Measurements from ENCODE around the gene SMAD7.

The SMAD7 gene

DNA sequence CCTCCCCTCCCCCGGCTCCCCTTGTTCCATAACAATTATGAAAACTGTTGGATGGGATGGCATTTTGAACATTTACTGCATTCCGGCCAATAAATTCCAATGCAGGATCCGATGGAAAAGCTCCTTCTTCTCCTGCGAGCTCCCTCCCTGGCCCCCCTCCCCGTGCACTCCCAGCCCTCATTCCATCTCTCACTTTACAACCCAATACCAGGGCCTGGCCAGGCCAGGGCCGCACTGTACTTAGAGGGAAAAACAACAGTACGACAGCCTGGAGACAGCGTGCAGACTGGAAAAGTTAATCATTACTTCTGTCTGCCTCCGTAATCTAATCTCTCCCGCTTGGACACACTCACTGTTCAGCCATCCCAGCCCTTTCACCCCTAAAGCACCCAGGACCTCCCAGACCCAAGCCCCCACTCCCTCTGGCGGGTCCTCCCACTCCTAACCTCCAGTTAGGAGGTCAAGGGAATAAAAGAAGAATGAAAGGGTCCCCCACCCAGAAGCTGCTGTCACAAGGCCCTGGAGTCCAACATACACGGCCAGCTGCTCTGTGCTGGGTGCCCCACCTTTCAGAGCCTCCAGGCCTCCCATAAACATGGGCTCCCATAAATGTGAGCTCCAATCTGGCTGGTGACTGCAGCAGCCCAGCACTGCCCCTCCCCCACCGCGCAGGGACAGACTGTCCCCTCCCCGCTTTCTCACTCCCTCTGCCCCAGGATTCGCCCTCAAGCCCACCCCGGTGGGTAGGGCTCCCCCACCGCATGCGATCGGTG is 20.6 kb downstream of the SMAD7 start:
- DNase-seq (ENCODE audit: low read depth), result no peak

DNA sequence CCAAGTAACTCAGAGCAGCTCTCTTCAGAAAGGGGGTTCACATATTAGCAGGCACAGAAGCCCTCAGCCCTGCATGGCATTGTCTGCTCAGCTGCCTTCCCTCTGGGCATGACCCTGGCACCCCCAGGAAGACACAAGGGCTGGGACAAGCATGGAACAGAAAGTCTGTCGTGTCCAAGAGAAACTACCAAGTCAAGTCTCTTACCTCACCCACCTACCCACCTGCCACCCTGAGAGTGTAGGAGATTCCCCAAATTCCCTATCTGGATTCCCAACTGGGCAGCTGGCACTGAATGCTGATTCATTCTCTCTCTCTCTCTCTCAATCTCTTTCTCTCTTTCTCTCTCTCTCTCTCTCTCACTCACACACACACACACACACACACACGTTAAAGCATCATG is 21.6 kb downstream of the SMAD7 start:
- DNase-seq (ENCODE audit: low read depth), result no peak

GRCh38 chr18:48928787-48929186 is 22.0 kb downstream of the SMAD7 start:
- no peak for DNase-seq (ENCODE audit: low read depth)

GRCh38 chr18:48927286-48928080 is 23.3 kb downstream of the SMAD7 start:
- DNase-seq (ENCODE audit: low read depth), result no peak

DNA sequence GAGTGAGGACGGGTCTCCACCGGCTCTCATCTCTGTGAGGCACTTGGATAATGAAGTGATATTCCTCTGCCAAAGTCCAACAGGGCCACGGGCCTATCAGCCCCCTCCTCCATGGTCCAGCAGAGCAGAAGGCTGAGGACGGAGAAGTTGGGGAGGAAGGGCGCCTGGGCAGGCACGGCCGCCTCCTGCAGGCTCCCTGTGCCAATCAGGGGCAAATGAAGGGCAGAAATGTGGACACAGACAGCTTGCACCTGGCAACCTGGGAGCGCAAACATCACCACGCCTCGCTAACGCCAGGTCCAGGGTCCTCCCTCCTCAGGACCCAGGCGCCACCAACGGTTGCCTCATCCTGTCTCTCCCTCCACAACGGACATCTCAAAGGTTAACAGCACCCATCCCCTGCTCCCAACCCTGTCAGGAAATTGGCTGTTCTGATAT is 24.3 kb downstream of the SMAD7 start:
- no peak for DNase-seq (ENCODE audit: low read depth)

- DNase-seq (ENCODE audit: low read depth), result no peak
Measured at GRCh38 chr18:48925491-48925780, 25.3 kb downstream of the SMAD7 start.

DNA sequence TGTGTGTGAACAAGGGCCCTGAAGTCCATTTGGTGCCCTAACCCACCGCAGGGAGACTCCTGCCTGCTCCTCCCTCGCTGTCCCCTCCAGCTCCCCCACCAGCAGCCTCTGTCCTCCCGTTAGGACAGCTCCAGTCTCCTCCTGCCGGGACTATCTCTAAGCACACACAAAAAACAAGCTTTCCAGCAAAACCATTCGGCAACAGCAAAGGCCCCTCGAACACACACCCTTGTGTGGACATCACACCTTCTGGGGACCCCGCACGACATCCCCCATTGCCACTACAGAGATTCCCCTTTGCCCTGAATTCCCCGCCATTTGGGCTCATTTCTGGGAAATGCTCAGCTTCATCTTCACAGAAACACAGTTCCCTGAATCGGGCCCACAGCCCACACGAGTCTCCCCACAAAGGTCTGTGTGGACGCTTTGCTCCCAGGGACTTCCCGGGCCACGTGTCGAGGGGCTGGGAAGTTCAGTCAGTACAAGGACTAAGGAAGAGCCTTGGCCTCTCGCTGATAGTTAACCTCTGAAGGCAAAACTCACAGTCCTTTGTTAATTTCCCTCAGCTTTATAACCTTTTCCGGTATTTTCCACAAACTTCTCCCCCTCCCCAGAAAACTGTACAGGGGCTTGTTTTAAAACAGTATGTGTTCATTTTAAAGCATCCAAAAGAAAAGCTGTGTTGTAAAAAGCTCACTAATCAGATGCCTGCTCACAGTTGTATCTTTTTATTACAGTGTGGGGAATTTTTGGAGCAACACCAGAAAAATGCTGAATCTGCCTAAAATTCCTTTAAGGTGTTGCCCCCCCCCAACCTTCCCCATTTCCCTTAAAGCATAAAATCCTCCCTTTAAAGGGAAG is 25.9 kb downstream of the SMAD7 start:
- DNase-seq (ENCODE audit: low read depth), result no peak

DNA sequence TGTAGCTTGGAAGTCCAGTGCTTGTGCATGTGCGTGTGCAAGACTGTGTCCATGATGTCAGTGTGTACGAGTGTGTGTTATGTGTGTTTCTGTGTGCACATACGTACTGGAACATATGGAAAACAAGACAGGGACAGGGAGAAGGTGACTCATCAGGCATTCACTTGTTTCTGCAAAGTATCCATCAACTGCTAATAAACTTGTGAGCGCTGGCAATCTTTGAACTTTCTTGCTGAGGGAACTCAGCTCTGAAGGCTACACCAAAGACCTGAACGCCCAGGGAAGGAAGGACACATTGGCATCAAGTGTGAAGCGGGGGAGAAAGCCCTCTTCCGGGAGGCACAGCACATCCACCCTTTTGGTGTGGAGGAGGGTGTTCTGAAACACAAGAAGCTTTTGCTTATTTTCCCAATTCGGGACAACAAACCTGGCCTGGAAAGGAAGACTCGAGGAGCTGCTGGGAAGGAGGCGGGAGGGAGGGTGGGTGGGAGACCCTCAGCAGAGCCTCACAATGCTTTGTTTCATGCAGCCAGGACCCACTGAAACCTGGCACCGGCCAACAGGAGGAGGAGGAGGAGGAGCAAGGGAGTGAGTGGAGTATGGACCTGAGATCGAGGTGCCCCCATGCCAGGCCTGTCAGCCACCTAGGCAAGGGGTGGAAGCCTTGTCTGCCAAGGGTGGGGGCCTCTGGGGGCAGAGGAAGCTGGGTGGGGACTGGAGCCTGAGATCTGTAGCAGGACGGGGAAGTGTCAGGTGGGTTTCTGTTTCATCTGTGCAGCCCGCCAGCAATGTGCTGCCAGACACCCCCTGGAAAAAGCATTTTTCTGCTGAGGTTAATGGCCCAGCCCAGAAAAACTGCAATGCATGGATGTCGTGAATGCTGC is 26.8 kb downstream of the SMAD7 start:
- DNase-seq (ENCODE audit: low read depth), result no peak

DNA sequence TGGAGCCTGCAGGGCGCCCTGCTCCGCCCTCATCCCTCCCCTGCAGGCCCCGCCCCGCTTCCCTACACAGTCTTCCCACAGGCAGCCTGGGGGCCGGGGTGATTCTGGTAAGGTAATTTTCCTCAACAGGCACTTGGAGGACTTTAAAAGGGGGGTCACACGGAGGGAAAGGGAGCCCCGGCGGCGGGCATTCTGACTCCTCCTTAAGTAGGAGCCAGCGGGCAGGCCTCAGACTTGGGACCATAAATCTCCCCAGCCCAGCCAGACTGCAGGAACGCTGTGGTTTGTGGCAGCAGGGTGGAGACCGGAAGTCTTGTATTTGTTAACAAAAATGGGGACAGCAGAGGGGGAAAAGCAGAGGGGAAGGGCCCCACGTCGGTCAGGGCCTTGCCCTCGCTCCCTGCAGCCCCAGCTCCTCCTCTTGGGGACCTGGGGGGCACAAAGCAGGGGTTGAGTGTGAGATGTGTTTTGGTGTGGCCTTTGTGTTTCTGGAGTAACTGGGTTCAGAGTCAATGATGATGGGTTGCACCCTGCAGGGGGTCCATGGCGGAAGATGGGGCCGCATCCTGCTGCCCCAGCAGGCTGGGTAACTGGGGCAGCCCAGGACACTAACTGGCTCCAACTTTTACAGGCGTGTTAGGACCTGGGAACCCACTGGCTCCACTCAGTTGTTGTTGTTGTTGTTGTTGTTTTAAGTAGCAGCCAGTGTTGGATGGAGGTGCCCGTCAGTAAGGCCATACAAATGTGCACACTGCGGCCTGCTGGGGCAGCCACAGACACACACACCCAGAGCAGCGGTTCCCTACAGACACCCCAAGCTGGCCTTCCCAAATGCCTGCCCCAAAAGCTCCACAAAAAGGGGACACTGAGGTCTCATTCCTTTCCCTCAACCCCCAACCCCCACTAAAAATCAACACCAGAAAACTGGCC is 27.7 kb downstream of the SMAD7 start:
- no peak for DNase-seq (ENCODE audit: low read depth)

DNA sequence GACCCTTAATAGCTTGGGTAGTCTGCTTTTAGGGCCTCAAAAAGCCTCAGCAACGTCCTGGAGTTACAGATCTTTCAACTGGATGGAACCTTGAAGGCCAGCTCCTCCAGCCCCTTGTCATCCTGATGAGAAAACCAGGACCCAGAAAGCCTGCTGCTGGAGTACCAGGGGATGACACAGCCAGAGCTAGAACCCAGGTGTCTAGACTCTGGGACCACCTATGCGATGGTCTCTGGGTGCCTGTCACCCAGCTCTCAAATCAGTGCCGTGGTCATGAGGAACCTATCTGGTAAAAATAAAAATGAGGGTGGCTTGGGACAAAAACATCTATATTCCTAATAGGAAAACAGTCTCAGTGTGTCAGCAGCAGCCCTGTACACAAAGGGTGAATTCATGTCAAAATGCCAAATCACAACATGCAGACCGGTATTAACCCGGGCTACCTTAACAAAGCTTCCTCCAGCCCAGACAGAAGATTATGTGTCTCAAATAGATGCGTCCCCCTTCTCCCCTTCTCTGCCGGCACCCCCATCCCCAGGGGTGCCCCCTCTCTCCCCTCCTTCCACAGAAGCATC is 28.5 kb downstream of the SMAD7 start:
- DNase-seq (ENCODE audit: low read depth), result no peak

GRCh38 chr18:48921305-48922225 is 29.2 kb downstream of the SMAD7 start:
- no peak for DNase-seq (ENCODE audit: low read depth)

- DNase-seq (ENCODE audit: low read depth), result no peak
Measured at GRCh38 chr18:48920408-48921038, 30.2 kb downstream of the SMAD7 start.

DNA sequence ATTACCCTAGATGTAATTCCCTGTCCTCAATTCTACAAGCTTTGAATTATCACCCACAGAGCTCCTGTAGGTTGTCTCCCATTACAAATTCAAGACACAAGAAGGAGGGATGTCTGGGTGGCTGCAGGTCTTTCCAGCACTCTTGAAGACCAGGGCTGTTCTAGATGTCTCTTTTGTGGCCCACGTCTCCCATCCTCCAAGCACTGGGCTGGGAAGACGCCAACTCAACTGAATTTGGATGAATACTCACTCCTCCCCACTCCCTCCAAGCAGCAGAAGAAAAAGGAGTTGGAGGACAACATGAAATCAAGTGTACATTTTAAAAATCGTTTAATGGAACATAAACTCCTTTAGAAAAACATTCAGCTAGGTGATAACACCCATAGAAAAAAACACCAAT is 31.2 kb downstream of the SMAD7 start:
- DNase-seq (ENCODE audit: low read depth), result no peak

DNA sequence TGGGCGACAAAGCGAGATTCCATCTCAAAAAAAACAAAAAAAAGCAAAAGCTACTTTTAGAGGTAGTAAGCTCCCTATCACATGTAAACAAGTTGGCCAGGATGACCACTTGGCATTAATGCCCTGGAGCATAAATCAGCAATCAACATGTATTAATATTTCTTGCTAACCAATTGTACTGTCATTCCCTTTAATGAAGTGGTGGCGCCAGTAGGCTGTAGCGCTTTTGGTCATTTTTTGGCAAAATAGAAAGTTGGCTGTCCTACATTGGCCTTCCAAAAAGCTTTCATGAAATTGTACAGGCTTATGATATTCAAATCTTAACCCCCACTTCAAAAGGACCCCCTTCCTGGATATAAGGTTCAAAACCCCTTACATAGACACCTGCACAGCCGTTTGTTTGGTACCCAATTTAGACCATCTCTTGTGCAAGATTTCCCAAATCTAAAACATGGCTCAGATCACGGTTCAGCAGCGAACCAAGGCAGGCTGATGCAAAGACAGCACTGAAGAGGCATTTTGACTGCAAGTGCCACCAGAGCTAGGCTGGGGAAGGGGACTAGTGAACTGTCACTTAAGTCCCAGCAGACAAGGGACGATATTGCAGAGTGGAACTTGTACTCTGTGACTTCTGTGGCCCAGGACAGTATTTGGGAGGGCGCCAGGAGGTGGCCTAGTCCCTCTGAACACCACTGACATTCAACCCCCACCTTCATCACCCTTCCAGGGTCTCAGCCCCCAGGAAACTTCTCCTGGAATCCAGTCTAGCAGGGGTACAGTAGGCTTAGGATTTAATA is 31.9 kb downstream of the SMAD7 start:
- DNase-seq (ENCODE audit: low read depth), result no peak

- no peak for DNase-seq (ENCODE audit: low read depth)
Measured at GRCh38 chr18:48917579-48918517, 32.9 kb downstream of the SMAD7 start.

GRCh38 chr18:48915626-48916425 is 34.9 kb downstream of the SMAD7 start:
- DNase-seq (ENCODE audit: low read depth), result no peak
